Measurements from ENCODE around the gene CNOT1.

- TF ChIP-seq ZNF565 (CRISPR knock-in tag; conservative IDR thresholded peaks at IDR 0.05; ENCODE audit: low read depth) = no peak
- TF ChIP-seq PATZ1 (CRISPR knock-in tag; IDR thresholded peaks at IDR 0.05; ENCODE audit: borderline replicate concordance) = no peak
- no peak for TF ChIP-seq BACH2 (CRISPR knock-in tag; IDR thresholded peaks at IDR 0.05; ENCODE audit: borderline replicate concordance)
- no peak for TF ChIP-seq PPARA (CRISPR knock-in tag; IDR thresholded peaks at IDR 0.05; ENCODE audit: borderline replicate concordance)
- no peak for TF ChIP-seq SNAI2 (CRISPR knock-in tag; IDR thresholded peaks at IDR 0.05)
These were observed 8.8 kb upstream of the CNOT1 start for GRCh38 chr16:58638148-58639036.
